Astrocyte (in vitro differentiated cells and primary cell): ENCODE results near the gene GPX1. TPM values are rescaled to one million over a fixed set of nuclear protein-coding genes. Genes with fewer than 3 reads are reported as not detected.
A peak's percentile ranks its signal among the peaks of the same experiment; 100 is the strongest.
"Not testable (repeated sequence)": the region's sequence is repeated elsewhere in the genome, so short reads cannot be mapped to it uniquely, and the experiment has no call there.

ENCODE experiments used
- DNase-seq: peaks from one replicate; pipeline ENCODE4 v3.0.0-alpha.2; 2010; ENCODE audit warnings: low read depth
- FAIRE-seq: peaks from 2 replicates; lab custom pipeline; 2011; peaks lifted over from hg19 to GRCh38; lab: Jason Lieb, UNC
- H2AFZ ChIP-seq: 2 replicates; pipeline ENCODE4 v1.6.0; 2012; ENCODE audit warnings: low read depth, low read length, inconsistent platforms
- H3K27ac ChIP-seq: 2 replicates; pipeline ENCODE4 v1.5.1; 2011; ENCODE audit warnings: low read depth, low read length, inconsistent platforms
- H3K27me3 ChIP-seq: 2 replicates; pipeline ENCODE4 v1.6.0; 2011; ENCODE audit warnings: low read length, inconsistent platforms; ENCODE audit not compliant: insufficient read depth
- H3K36me3 ChIP-seq: 2 replicates; pipeline ENCODE4 v1.5.1; 2011; ENCODE audit warnings: low read length, inconsistent platforms; ENCODE audit not compliant: insufficient read depth
- H3K4me1 ChIP-seq: 2 replicates; pipeline ENCODE4 v1.5.1; 2011; ENCODE audit warnings: low read length, inconsistent platforms; ENCODE audit not compliant: insufficient read depth
- H3K4me2 ChIP-seq: 2 replicates; pipeline ENCODE4 v1.6.0; 2012; ENCODE audit warnings: low read length, inconsistent platforms
- H3K4me3 ChIP-seq: 2 replicates; pipeline ENCODE4 v1.5.1; 2011; ENCODE audit warnings: low read depth, mild to moderate bottlenecking, low read length, inconsistent platforms; ENCODE audit not compliant: insufficient read depth
- H3K79me2 ChIP-seq: 2 replicates; pipeline ENCODE4 v1.6.0; 2012; ENCODE audit warnings: mild to moderate bottlenecking, low read length, inconsistent platforms; ENCODE audit not compliant: insufficient read depth
- H3K9ac ChIP-seq: 2 replicates; pipeline ENCODE4 v1.6.0; 2012; ENCODE audit warnings: mild to moderate bottlenecking, low read length, inconsistent platforms
- H3K9me3 ChIP-seq: 2 replicates; pipeline ENCODE4 v1.5.1; 2012; ENCODE audit warnings: low read depth, mild to moderate bottlenecking, low read length, inconsistent platforms; ENCODE audit not compliant: insufficient read depth
- H4K20me1 ChIP-seq: 2 replicates; pipeline ENCODE4 v1.6.0; 2012; ENCODE audit warnings: low read length, inconsistent platforms; ENCODE audit not compliant: insufficient read depth
- H3K27ac Mint-ChIP-seq: one replicate; pipeline ENCODE4 v1.8.0; 2021; ENCODE audit warnings: mild to moderate bottlenecking, mixed read lengths; ENCODE audit not compliant: unreplicated experiment
- H3K27me3 Mint-ChIP-seq: one replicate; pipeline ENCODE4 v1.8.0; 2021; ENCODE audit warnings: low read depth, mixed read lengths; ENCODE audit not compliant: unreplicated experiment
- H3K36me3 Mint-ChIP-seq: one replicate; pipeline ENCODE4 v1.8.0; 2021; ENCODE audit warnings: low read depth, mixed read lengths; ENCODE audit not compliant: unreplicated experiment
- H3K4me1 Mint-ChIP-seq: one replicate; pipeline ENCODE4 v1.8.0; 2021; ENCODE audit warnings: low read depth, mixed read lengths; ENCODE audit not compliant: unreplicated experiment
- H3K4me3 Mint-ChIP-seq: one replicate; pipeline ENCODE4 v1.8.0; 2021; ENCODE audit warnings: mild to moderate bottlenecking, moderate library complexity, mixed read lengths; ENCODE audit not compliant: unreplicated experiment
- H3K9me3 Mint-ChIP-seq: one replicate; pipeline ENCODE4 v1.8.0; 2021; ENCODE audit warnings: mild to moderate bottlenecking, mixed read lengths; ENCODE audit not compliant: unreplicated experiment
- EZH2 ChIP-seq: IDR thresholded peaks from 2 replicates; pipeline ENCODE4 v1.6.1; 2012; ENCODE audit warnings: mild to moderate bottlenecking, low read length, inconsistent platforms; ENCODE audit not compliant: insufficient read depth
- total RNA-seq: library from RNA; stranded (reverse); gene quantifications from 2 replicates; pipeline ENCODE4 v1.2.1, GENCODE V29; 2021
- TF ChIP-seq, protein P1 (sequence below): IDR thresholded peaks from 2 replicates; pipeline ENCODE4 v1.5.1; 2011; ENCODE audit warnings: low read depth, mild to moderate bottlenecking, inconsistent platforms, low read length, moderate library complexity; ENCODE audit not compliant: insufficient read depth

Gene GPX1
- total RNA-seq, 1 donor from 2014 or later, result 268 TPM

DNA sequence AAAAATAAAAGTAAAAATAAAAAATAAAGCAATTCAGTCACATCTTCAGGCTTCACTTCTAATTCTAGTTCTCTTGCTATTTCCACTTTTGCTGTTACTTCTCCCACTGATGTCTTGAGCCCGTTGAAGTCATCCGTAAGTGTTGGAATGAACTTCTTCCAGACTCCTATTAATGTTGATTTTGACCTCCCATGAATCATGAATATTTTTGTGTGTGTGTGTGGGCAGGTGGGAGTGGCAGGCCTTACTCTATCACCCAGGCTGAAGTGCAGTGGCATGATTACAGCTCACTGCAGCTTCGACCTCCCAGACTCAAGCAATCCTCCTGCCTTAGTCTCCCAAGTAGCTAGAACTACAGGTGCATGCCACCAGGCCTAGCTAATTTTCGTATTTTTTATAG, 29.0 kb downstream of the GPX1 start:
- Mint-ChIP-seq H3K27me3 (no peaks in the 10 kb centered on the region), H3K4me1 (no peaks in the 10 kb centered on the region), H3K4me3 (no peak overlapping the region), H3K36me3 (peaks cover 15% of the 10 kb centered on the region), H3K9me3 (no peaks in the 10 kb centered on the region), H3K27ac (no peak overlapping the region)
- H3K4me2 ChIP-seq, result no peak overlapping the region
- H3K4me3 ChIP-seq, result no peak overlapping the region
- TF ChIP-seq, protein P1, sequence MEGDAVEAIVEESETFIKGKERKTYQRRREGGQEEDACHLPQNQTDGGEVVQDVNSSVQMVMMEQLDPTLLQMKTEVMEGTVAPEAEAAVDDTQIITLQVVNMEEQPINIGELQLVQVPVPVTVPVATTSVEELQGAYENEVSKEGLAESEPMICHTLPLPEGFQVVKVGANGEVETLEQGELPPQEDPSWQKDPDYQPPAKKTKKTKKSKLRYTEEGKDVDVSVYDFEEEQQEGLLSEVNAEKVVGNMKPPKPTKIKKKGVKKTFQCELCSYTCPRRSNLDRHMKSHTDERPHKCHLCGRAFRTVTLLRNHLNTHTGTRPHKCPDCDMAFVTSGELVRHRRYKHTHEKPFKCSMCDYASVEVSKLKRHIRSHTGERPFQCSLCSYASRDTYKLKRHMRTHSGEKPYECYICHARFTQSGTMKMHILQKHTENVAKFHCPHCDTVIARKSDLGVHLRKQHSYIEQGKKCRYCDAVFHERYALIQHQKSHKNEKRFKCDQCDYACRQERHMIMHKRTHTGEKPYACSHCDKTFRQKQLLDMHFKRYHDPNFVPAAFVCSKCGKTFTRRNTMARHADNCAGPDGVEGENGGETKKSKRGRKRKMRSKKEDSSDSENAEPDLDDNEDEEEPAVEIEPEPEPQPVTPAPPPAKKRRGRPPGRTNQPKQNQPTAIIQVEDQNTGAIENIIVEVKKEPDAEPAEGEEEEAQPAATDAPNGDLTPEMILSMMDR, result no peak
- TF ChIP-seq EZH2, result no peak
- FAIRE-seq, result no peak
- peak; percentile 35 for DNase-seq
- H3K9ac ChIP-seq, result no peak overlapping the region
- H3K9me3 ChIP-seq, result no peaks in the 10 kb centered on the region
- peaks cover 43% of the 10 kb centered on the region for H3K36me3 ChIP-seq
- H3K27me3 ChIP-seq, result no peaks in the 10 kb centered on the region
- H2AFZ ChIP-seq, result no peak overlapping the region
- no peak overlapping the region for H3K27ac ChIP-seq
- H4K20me1 ChIP-seq, result peaks cover 18% of the 10 kb centered on the region
- no peaks in the 10 kb centered on the region for H3K4me1 ChIP-seq
- peaks cover 17% of the 10 kb centered on the region for H3K79me2 ChIP-seq

DNA sequence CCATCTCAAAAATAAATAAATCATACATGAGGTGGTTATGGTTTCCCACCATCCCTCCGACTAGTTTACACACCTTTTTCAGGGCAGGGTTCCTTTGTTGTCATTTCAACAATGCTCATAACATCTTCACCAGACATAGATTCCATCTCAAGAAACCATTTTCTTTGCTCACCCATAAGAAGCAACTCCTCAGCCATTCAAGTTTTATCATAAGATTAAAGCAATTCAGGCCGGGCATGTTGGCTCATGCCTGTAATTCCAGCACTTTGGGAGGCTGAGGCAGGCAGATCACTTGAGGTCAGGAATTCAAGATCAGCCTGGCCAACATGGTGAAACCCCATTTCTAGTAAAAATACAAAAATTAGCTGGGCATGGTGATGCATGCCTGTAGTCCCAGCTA, 29.8 kb downstream of the GPX1 start:
- not testable (repeated sequence) for H3K4me3 ChIP-seq, H3K27me3 Mint-ChIP-seq, H3K9me3 Mint-ChIP-seq, H3K4me1 Mint-ChIP-seq, H3K4me2 ChIP-seq, FAIRE-seq, H3K4me1 ChIP-seq, H3K27ac Mint-ChIP-seq, H3K9me3 ChIP-seq, H3K27ac ChIP-seq, H3K4me3 Mint-ChIP-seq, H3K27me3 ChIP-seq, H3K9ac ChIP-seq, H2AFZ ChIP-seq, DNase-seq
- H3K36me3 ChIP-seq, result peaks cover 45% of the 10 kb centered on the region
- peaks cover 17% of the 10 kb centered on the region for H4K20me1 ChIP-seq
- peaks cover 17% of the 10 kb centered on the region for H3K79me2 ChIP-seq
- peaks cover 14% of the 10 kb centered on the region for H3K36me3 Mint-ChIP-seq

DNA sequence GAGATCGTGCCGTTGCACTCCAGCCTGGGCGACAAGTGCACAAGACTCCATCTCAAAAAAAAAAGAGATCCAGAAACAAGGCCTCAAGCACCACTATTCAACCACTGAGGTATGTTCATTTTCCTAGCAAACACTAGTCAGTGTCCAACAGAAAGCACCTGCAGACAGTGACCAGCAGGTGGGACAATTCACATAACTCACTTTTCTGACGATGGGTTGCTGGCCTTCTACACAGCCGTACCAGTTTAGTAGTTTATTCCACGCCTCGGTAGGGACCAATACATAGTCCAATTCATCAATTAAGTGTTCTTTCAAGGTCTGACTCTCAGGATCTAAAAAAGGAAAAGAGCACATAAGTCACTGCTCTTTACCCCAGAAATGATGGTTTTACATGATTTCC, 30.7 kb downstream of the GPX1 start:
- H3K36me3 ChIP-seq, result peaks cover 45% of the 10 kb centered on the region
- H4K20me1 ChIP-seq, result peaks cover 15% of the 10 kb centered on the region
- FAIRE-seq (no peak), DNase-seq (no peak)
- Mint-ChIP-seq H3K4me3 (no peak overlapping the region), H3K36me3 (peaks cover 14% of the 10 kb centered on the region), H3K9me3 (no peaks in the 10 kb centered on the region), H3K4me1 (no peaks in the 10 kb centered on the region), H3K27me3 (no peaks in the 10 kb centered on the region), H3K27ac (no peak overlapping the region)
- no peak overlapping the region for H3K4me2 ChIP-seq
- no peak overlapping the region for H2AFZ ChIP-seq
- TF ChIP-seq EZH2, result no peak
- TF ChIP-seq, protein P1, result peak; percentile 20
- no peaks in the 10 kb centered on the region for H3K9me3 ChIP-seq
- H3K4me1 ChIP-seq, result no peaks in the 10 kb centered on the region
- H3K27ac ChIP-seq, result no peak overlapping the region
- H3K79me2 ChIP-seq, result peaks cover 9% of the 10 kb centered on the region
- no peaks in the 10 kb centered on the region for H3K27me3 ChIP-seq
- H3K4me3 ChIP-seq, result no peak overlapping the region
- no peak overlapping the region for H3K9ac ChIP-seq
